DOHH2 (cell line): ENCODE measurements around the gene FILIP1L.

ENCODE experiments used
- H3F3A ChIP-seq: fragments of 200-600 bp; sonication (generic), shearing (Covaris generic); 2 replicates; pipeline ENCODE4 v1.6.0; 2016; ENCODE audit warnings: antibody characterized with exemption, mild to moderate bottlenecking; ENCODE audit not compliant: control insufficient read depth, insufficient read depth
- H3K27ac ChIP-seq: fragments of 200-600 bp; sonication (generic); 2 replicates; pipeline ENCODE4 v1.5.1; 2014; ENCODE audit warnings: low read depth, mild to moderate bottlenecking, low read length, moderate library complexity
- H3K27me3 ChIP-seq: fragments of 200-600 bp; sonication (generic); 2 replicates; pipeline ENCODE4 v1.6.1; 2014; ENCODE audit warnings: mild to moderate bottlenecking, low read length, mixed read lengths; ENCODE audit not compliant: control insufficient read depth
- H3K36me3 ChIP-seq: fragments of 200-600 bp; sonication (generic); 2 replicates; pipeline ENCODE4 v1.6.1; 2014; ENCODE audit warnings: mild to moderate bottlenecking, low read length, moderate library complexity, mixed read lengths; ENCODE audit not compliant: control insufficient read depth
- H3K4me1 ChIP-seq: fragments of 200-600 bp; sonication (generic); 2 replicates; pipeline ENCODE4 v1.6.1; 2014; ENCODE audit warnings: mild to moderate bottlenecking, low read length, mixed read lengths; ENCODE audit not compliant: control insufficient read depth
- H3K4me2 ChIP-seq: fragments of 200-600 bp; sonication (generic); 2 replicates; pipeline ENCODE4 v1.6.0; 2014; ENCODE audit warnings: mild to moderate bottlenecking, low read length, moderate library complexity
- H3K4me3 ChIP-seq: fragments of 200-600 bp; sonication (generic); 2 replicates; pipeline ENCODE4 v1.5.1; 2014; ENCODE audit warnings: mild to moderate bottlenecking, low read length, mixed read lengths
- H3K79me2 ChIP-seq: fragments of 200-600 bp; sonication (generic); 2 replicates; pipeline ENCODE4 v1.6.1; 2014; ENCODE audit warnings: mild to moderate bottlenecking, low read length, mixed read lengths; ENCODE audit not compliant: control insufficient read depth
- H3K9me2 ChIP-seq: fragments of 200-600 bp; sonication (generic); replicated peaks from 2 replicates; pipeline ENCODE4 v1.6.1; 2014; ENCODE audit warnings: mild to moderate bottlenecking, low read length, mixed read lengths; ENCODE audit not compliant: control insufficient read depth
- H3K9me3 ChIP-seq: fragments of 200-600 bp; sonication (generic); 2 replicates; pipeline ENCODE4 v1.6.1; 2014; ENCODE audit warnings: antibody characterized with exemption, low read length, mixed read lengths; ENCODE audit not compliant: control insufficient read depth, insufficient read depth
- H4K20me1 ChIP-seq: fragments of 200-600 bp; sonication (generic); 2 replicates; pipeline ENCODE4 v1.6.0; 2014; ENCODE audit warnings: low read depth, mild to moderate bottlenecking, antibody characterized with exemption, low read length, moderate library complexity; ENCODE audit not compliant: control insufficient read depth, insufficient read depth
- EZH2phosphoT487 ChIP-seq: fragments of 200-600 bp; sonication (generic); IDR thresholded peaks from 2 replicates; pipeline ENCODE4 v1.6.1; 2017; ENCODE audit warnings: borderline replicate concordance, mild to moderate bottlenecking, antibody characterized with exemption, low read length, moderate library complexity, mixed read lengths
- TF ChIP-seq, protein P1 (sequence below): fragments of 200-600 bp; sonication (generic); IDR thresholded peaks from one replicate; pipeline ENCODE4 v1.5.1; 2014; ENCODE audit warnings: antibody characterized with exemption, mild to moderate bottlenecking, low read depth, low read length; ENCODE audit not compliant: poor library complexity, severe bottlenecking

The FILIP1L gene

DNA sequence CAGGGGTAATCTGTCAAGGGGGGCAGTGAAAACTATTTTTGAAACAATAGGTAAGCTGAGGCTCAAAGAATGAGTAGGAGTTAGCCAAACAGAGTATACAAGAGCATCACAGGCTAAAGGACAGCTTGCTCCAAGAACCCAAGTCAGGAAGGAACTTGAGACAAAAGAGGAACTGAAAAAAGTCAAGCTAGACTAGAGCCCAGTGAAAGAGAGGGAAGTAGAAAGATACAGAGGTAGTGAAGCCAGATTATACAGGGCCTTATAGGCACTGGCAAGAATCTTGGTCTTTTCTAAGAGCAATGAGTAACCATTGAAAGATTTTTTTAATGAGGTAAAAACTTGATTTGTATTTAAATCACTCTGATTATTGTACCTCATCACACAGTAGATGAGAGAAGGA, 69.9 kb downstream of the FILIP1L start:
- no peaks in the 10 kb centered on the region for H3K27me3 ChIP-seq
- peaks cover 12% of the 10 kb centered on the region; the same call in 1 of the 2 replicates for H4K20me1 ChIP-seq
- H3K9me3 ChIP-seq: no peaks in the 10 kb centered on the region
- TF ChIP-seq, protein P1, sequence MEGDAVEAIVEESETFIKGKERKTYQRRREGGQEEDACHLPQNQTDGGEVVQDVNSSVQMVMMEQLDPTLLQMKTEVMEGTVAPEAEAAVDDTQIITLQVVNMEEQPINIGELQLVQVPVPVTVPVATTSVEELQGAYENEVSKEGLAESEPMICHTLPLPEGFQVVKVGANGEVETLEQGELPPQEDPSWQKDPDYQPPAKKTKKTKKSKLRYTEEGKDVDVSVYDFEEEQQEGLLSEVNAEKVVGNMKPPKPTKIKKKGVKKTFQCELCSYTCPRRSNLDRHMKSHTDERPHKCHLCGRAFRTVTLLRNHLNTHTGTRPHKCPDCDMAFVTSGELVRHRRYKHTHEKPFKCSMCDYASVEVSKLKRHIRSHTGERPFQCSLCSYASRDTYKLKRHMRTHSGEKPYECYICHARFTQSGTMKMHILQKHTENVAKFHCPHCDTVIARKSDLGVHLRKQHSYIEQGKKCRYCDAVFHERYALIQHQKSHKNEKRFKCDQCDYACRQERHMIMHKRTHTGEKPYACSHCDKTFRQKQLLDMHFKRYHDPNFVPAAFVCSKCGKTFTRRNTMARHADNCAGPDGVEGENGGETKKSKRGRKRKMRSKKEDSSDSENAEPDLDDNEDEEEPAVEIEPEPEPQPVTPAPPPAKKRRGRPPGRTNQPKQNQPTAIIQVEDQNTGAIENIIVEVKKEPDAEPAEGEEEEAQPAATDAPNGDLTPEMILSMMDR: no peak
- no peak for TF ChIP-seq EZH2phosphoT487
- peaks cover 49% of the 10 kb centered on the region for H3K4me1 ChIP-seq
- no peaks in the 10 kb centered on the region for H3K36me3 ChIP-seq
- H3K9me2 ChIP-seq: no peaks in the 10 kb centered on the region
- no peak overlapping the region for H3K27ac ChIP-seq
- H3K4me3 ChIP-seq: no peak overlapping the region
- H3K79me2 ChIP-seq: no peaks in the 10 kb centered on the region
- peaks cover 18% of the 10 kb centered on the region for H3F3A ChIP-seq
- H3K4me2 ChIP-seq: peak overlapping the region; percentile 40

DNA sequence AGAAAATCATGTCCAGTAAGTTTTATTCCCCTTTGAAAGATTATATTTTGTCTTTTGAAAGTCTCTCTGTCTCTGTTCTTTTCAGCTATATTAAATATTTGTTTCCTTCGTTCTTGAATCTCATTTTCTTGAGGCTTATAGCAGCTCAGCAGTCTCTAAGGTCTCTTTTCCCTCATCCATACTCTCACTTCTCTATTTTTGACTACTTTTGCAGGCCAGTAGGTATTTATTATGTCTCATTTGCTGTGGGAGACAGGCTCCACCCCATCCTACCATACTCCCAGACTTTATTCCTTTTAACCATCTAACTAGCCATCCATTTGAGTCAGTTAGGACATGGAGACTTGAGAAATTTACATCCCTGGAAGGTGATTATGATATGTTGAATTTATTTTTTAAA, 71.0 kb downstream of the FILIP1L start:
- Histone ChIP-seq H3K9me2 (no peaks in the 10 kb centered on the region), H3K4me3 (no peak overlapping the region), H3K79me2 (no peaks in the 10 kb centered on the region), H4K20me1 (peaks cover 12% of the 10 kb centered on the region; the same call in 1 of the 2 replicates), H3K36me3 (no peaks in the 10 kb centered on the region), H3K4me2 (no peak overlapping the region), H3F3A (peaks cover 18% of the 10 kb centered on the region), H3K27me3 (no peaks in the 10 kb centered on the region), H3K9me3 (no peaks in the 10 kb centered on the region), H3K4me1 (peaks cover 49% of the 10 kb centered on the region), H3K27ac (no peak overlapping the region)
- TF ChIP-seq EZH2phosphoT487: no peak
- TF ChIP-seq, protein P1: no peak

DNA sequence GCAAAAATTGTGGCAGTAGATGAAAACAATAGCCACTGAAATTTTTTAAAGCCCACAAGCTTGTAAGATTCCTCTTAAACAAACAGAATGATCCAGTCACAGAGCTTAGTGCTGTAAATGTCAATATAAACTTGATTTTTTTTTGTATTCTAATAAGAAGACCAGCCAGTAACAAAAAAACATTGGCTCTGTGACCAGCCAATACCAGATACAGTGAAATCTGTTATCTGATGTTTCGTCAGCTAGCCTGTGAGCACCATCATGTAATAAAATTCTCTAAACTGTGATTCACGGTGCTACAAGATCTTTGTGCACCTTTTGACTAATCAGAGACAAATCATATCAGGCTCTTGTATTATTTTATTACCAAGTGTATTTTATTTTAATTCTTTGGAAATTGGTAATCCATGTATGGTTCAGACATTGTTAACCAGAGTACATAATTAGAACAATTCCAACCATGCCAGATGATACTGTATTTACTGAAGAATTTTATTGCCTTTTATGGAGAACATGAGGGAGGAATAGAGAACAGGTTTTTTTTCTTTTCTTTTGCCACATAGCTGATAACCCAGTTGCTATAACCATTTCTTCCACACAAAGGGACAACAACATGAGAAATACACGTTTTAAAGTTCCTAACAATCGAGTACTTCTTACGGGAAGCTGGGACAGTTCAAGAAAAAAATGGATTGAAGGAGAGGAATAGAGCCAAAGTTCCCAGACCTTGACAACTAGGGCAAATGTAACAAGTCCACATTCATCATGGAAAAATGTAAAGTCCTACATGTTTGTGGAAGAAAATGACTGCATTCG, 71.9 kb downstream of the FILIP1L start:
- no peak for TF ChIP-seq EZH2phosphoT487
- TF ChIP-seq, protein P1: no peak
- H3K4me2 ChIP-seq: no peak overlapping the region
- no peaks in the 10 kb centered on the region for H3K79me2 ChIP-seq
- H3K9me3 ChIP-seq: no peaks in the 10 kb centered on the region
- H3K27me3 ChIP-seq: no peaks in the 10 kb centered on the region
- no peak overlapping the region for H3K27ac ChIP-seq
- no peak overlapping the region for H3K4me3 ChIP-seq
- peaks cover 14% of the 10 kb centered on the region for H3F3A ChIP-seq
- no peaks in the 10 kb centered on the region for H3K36me3 ChIP-seq
- H3K4me1 ChIP-seq: peaks cover 41% of the 10 kb centered on the region
- H3K9me2 ChIP-seq: no peaks in the 10 kb centered on the region
- H4K20me1 ChIP-seq: peaks cover 12% of the 10 kb centered on the region; the same call in 1 of the 2 replicates
